Measurements from ENCODE around the gene CYB561. TPM values are rescaled to one million over a fixed set of nuclear protein-coding genes. Genes with fewer than 3 reads are reported as not detected.

The CYB561 gene
- total and polyA plus RNA-seq, 2 donors (not counting 1 experiment from before 2014, with no cell fraction given) = 3.5 to 4.9 TPM

GRCh38 chr17:63450551-63450950, 4.4 kb upstream of the CYB561 start:
- peaks cover 8% of the 10 kb centered on the region for H3K27me3 Mint-ChIP-seq
- DNase-seq (no peak), ATAC-seq (ENCODE audit: low read depth) (no peak)
- Histone ChIP-seq H3K4me1 (ENCODE audit: control insufficient read depth in 2 of 2, insufficient read depth in 2 of 2, low read length in 2 of 2) (peaks cover 13 to 19% of the 10 kb centered on the region in 2 donors), H3K4me2 (replicated peaks; ENCODE audit: low read depth, low read length, poor library complexity, severe bottlenecking) (no peak overlapping the region), H3K9ac (ENCODE audit: low read length) (no peak overlapping the region), H4K20me1 (ENCODE audit: control insufficient read depth, insufficient read depth, low read length, poor library complexity, severe bottlenecking) (no peaks in the 10 kb centered on the region), H3K79me2 (ENCODE audit: control insufficient read depth, insufficient read depth, low read length) (no peaks in the 10 kb centered on the region), H3K4me3 (ENCODE audit: control extremely low read depth in 1 of 5, extremely low read depth in 1 of 5, insufficient read depth in 1 of 5, low read depth in 2 of 5, low read length in 4 of 5) (no peak overlapping the region), H3K9me3 (ENCODE audit: control extremely low read depth in 1 of 3, control insufficient read depth in 2 of 3, insufficient read depth in 1 of 3, low read length in 2 of 3) (no peaks in the 10 kb centered on the region), H3K27ac (ENCODE audit: low read length in 2 of 2) (no peak overlapping the region), H3K36me3 (replicated peaks in 1 of 2; ENCODE audit: control extremely low read depth in 1 of 2, control insufficient read depth in 1 of 2, extremely low read depth in 1 of 2, insufficient read depth in 2 of 2, low read length in 1 of 2) (no peaks in the 10 kb centered on the region), H3K27me3 (replicated peaks in 1 of 4; ENCODE audit: control extremely low read depth in 1 of 4, control insufficient read depth in 3 of 4, insufficient read depth in 4 of 4, low read length in 3 of 4) (peaks cover 0 to 2% (median 0%) of the 10 kb centered on the region in 4 experiments), H2AFZ (ENCODE audit: insufficient read depth, low read depth, low read length, poor library complexity, severe bottlenecking) (peak overlapping the region; percentile 42)
- intact Hi-C loops (cut with micrococcal nuclease) = no loop called here
- 16% methylated on average over 10 of the region's 11 CpGs for WGBS (ENCODE audit: insufficient coverage)
- no peak for TF ChIP-seq EZH2 (IDR thresholded peaks at IDR 0.05; ENCODE audit: borderline replicate concordance, insufficient read depth, low read depth, low read length, poor library complexity, severe bottlenecking)
- TF ChIP-seq, protein P1, sequence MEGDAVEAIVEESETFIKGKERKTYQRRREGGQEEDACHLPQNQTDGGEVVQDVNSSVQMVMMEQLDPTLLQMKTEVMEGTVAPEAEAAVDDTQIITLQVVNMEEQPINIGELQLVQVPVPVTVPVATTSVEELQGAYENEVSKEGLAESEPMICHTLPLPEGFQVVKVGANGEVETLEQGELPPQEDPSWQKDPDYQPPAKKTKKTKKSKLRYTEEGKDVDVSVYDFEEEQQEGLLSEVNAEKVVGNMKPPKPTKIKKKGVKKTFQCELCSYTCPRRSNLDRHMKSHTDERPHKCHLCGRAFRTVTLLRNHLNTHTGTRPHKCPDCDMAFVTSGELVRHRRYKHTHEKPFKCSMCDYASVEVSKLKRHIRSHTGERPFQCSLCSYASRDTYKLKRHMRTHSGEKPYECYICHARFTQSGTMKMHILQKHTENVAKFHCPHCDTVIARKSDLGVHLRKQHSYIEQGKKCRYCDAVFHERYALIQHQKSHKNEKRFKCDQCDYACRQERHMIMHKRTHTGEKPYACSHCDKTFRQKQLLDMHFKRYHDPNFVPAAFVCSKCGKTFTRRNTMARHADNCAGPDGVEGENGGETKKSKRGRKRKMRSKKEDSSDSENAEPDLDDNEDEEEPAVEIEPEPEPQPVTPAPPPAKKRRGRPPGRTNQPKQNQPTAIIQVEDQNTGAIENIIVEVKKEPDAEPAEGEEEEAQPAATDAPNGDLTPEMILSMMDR (IDR thresholded peaks at IDR 0.05) = no peak
- peaks cover 7% of the 10 kb centered on the region for H3K4me1 Mint-ChIP-seq
- no peak overlapping the region for H3K4me3 Mint-ChIP-seq
- ChIA-PET POLR2A (interaction anchor here (0.7 kb wide), 1 partner anchor 130 kb away, joined by 3 read pairs; no protein-coding TSS in a partner anchor), CTCF (no interaction called here)
- H3K27ac Mint-ChIP-seq = no peak overlapping the region
- no peaks in the 10 kb centered on the region for H3K9me3 Mint-ChIP-seq (ENCODE audit: insufficient read depth)

GRCh38 chr17:63448655-63449054, 2.5 kb upstream of the CYB561 start:
- Mint-ChIP-seq H3K27me3 (peaks cover 6% of the 10 kb centered on the region), H3K9me3 (ENCODE audit: insufficient read depth) (no peaks in the 10 kb centered on the region), H3K4me3 (no peak overlapping the region), H3K4me1 (peaks cover 12% of the 10 kb centered on the region), H3K27ac (peak overlapping the region; percentile 50)
- Histone ChIP-seq H3K79me2 (ENCODE audit: control insufficient read depth, insufficient read depth, low read length) (no peaks in the 10 kb centered on the region), H3K27me3 (replicated peaks in 1 of 4; ENCODE audit: control extremely low read depth in 1 of 4, control insufficient read depth in 3 of 4, insufficient read depth in 4 of 4, low read length in 3 of 4) (peaks cover 0 to 2% (median 0%) of the 10 kb centered on the region in 4 experiments), H2AFZ (ENCODE audit: insufficient read depth, low read depth, low read length, poor library complexity, severe bottlenecking) (no peak overlapping the region), H3K4me2 (replicated peaks; ENCODE audit: low read depth, low read length, poor library complexity, severe bottlenecking) (no peak overlapping the region), H3K9me3 (ENCODE audit: control extremely low read depth in 1 of 3, control insufficient read depth in 2 of 3, insufficient read depth in 1 of 3, low read length in 2 of 3) (no peaks in the 10 kb centered on the region), H3K36me3 (replicated peaks in 1 of 2; ENCODE audit: control extremely low read depth in 1 of 2, control insufficient read depth in 1 of 2, extremely low read depth in 1 of 2, insufficient read depth in 2 of 2, low read length in 1 of 2) (no peaks in the 10 kb centered on the region), H3K4me1 (ENCODE audit: control insufficient read depth in 2 of 2, insufficient read depth in 2 of 2, low read length in 2 of 2) (peaks cover 13 to 24% of the 10 kb centered on the region in 2 donors), H4K20me1 (ENCODE audit: control insufficient read depth, insufficient read depth, low read length, poor library complexity, severe bottlenecking) (no peaks in the 10 kb centered on the region), H3K4me3 (ENCODE audit: control extremely low read depth in 1 of 5, extremely low read depth in 1 of 5, insufficient read depth in 1 of 5, low read depth in 2 of 5, low read length in 4 of 5) (no peak overlapping the region), H3K27ac (ENCODE audit: low read length in 2 of 2) (no peak overlapping the region), H3K9ac (ENCODE audit: low read length) (no peak overlapping the region)
- ATAC-seq (ENCODE audit: low read depth) (no peak), DNase-seq (no peak)
- ChIA-PET POLR2A (no interaction called here), CTCF (interaction anchor here (0.7 to 2.9 kb wide), 5 partner anchors 23 to 673 kb away, joined by 3 to 13 read pairs (median 4); no protein-coding TSS in a partner anchor)
- 100% methylated on average over 2 of the region's 3 CpGs for WGBS (ENCODE audit: insufficient coverage)
- intact Hi-C loops (cut with micrococcal nuclease) = loop anchor here (5.0 kb wide), 2 partner anchors 154 to 249 kb away; partner anchors contain the start of gene TACO1
- TF ChIP-seq EZH2 (IDR thresholded peaks at IDR 0.05; ENCODE audit: borderline replicate concordance, insufficient read depth, low read depth, low read length, poor library complexity, severe bottlenecking) = no peak
- TF ChIP-seq, protein P1 (IDR thresholded peaks at IDR 0.05) = no peak
